GM18858 (cell line): ENCODE results near the gene ZNF688.
A peak's percentile ranks its signal among the peaks of the same experiment; 100 is the strongest.

Source experiments
- ATAC-seq: cut with Tn5 transposase; IDR thresholded peaks from one replicate; pipeline ENCODE4 v1.9.1; 2021; ENCODE audit not compliant: unreplicated experiment

The ZNF688 gene

GRCh38 chr16:30585400-30586191 is 14.1 kb upstream of the ZNF688 start, which contains the start of gene ZNF785:
TSS of gene ZNF785 (minus strand) at chr16:30585697. CDS start at chr16:30585611, 86 bp downstream.
- ATAC-seq: peak; percentile 66

- peak; percentile 23 for ATAC-seq
Observed at GRCh38 chr16:30585022-30585399, 13.5 kb upstream of the ZNF688 start.

GRCh38 chr16:30582611-30583340 is 11.3 kb upstream of the ZNF688 start:
- ATAC-seq: no peak

- no peak for ATAC-seq
Observed at GRCh38 chr16:30581457-30581856, 9.9 kb upstream of the ZNF688 start.

- no peak for ATAC-seq
Observed at GRCh38 chr16:30574678-30575077, 3.2 kb upstream of the ZNF688 start.

GRCh38 chr16:30570636-30571444 is 674 bp downstream of the ZNF688 start:
- ATAC-seq: no peak

GRCh38 chr16:30569746-30570635 is 1.5 kb downstream of the ZNF688 start:
- no peak for ATAC-seq

GRCh38 chr16:30569281-30569680 is 2.2 kb downstream of the ZNF688 start:
- ATAC-seq: no peak

- ATAC-seq: no peak
Observed at GRCh38 chr16:30567991-30568638, 3.4 kb downstream of the ZNF688 start.

GRCh38 chr16:30567160-30567990 is 4.1 kb downstream of the ZNF688 start:
- ATAC-seq: no peak

- no peak for ATAC-seq
Observed at GRCh38 chr16:30566531-30566930, 5.0 kb downstream of the ZNF688 start.

- ATAC-seq: no peak
Observed at GRCh38 chr16:30565984-30566383, 5.5 kb downstream of the ZNF688 start.

- no peak for ATAC-seq
Observed at GRCh38 chr16:30565526-30565925, 6.0 kb downstream of the ZNF688 start.

- no peak for ATAC-seq
Observed at GRCh38 chr16:30562021-30562420, 9.5 kb downstream of the ZNF688 start.

- ATAC-seq: no peak
Observed at GRCh38 chr16:30561089-30561816, 10.3 kb downstream of the ZNF688 start.

- no peak for ATAC-seq
Observed at GRCh38 chr16:30559690-30560089, 11.8 kb downstream of the ZNF688 start.

GRCh38 chr16:30558789-30559377 is 12.6 kb downstream of the ZNF688 start:
- ATAC-seq: no peak
